ENCODE data around the gene S100G. TPM values are rescaled to one million over a fixed set of nuclear protein-coding genes. Genes with fewer than 3 reads are reported as not detected.
"Not testable (repeated sequence)": the region's sequence is repeated elsewhere in the genome, so short reads cannot be mapped to it uniquely, and the experiment has no call there.

The S100G gene
- total and polyA plus RNA-seq, 3 experiments from 2014 or later = not detected

GRCh38 chrX:16612257-16612897, 37.6 kb upstream of the S100G start:
- Mint-ChIP-seq H3K4me3 (no peak overlapping the region), H3K9me3 (no peaks in the 10 kb centered on the region), H3K27ac (no peak overlapping the region), H3K27me3 (no peaks in the 10 kb centered on the region), H3K4me1 (no peaks in the 10 kb centered on the region), H3K36me3 (peaks cover 8 to 32% (median 17%) of the 10 kb centered on the region in 3 donors)
- H3K4me3 ChIP-seq (ENCODE audit: low read length) = no peak overlapping the region
- no peaks in the 10 kb centered on the region for H3K36me3 ChIP-seq (ENCODE audit: insufficient read depth, low read length)
- CTCF ChIA-PET = no interaction called here
- no peaks in the 10 kb centered on the region for H3K27me3 ChIP-seq (ENCODE audit: insufficient read depth, low read length, poor library complexity, severe bottlenecking)
- no peak overlapping the region for H3K27ac ChIP-seq (ENCODE audit: low read depth, low read length)
- POLR2A ChIA-PET = no interaction called here
- H3K4me1 ChIP-seq (ENCODE audit: insufficient read depth, low read length) = peaks cover 4% of the 10 kb centered on the region
- no peak for DNase-seq
- H3K9me3 ChIP-seq (ENCODE audit: low read length) = no peaks in the 10 kb centered on the region

GRCh38 chrX:16617382-16617781, 32.6 kb upstream of the S100G start:
- Histone ChIP-seq H3K9me3 (ENCODE audit: low read length) (no peaks in the 10 kb centered on the region), H3K27me3 (ENCODE audit: insufficient read depth, low read length, poor library complexity, severe bottlenecking) (no peaks in the 10 kb centered on the region), H3K4me3 (ENCODE audit: low read length) (no peak overlapping the region), H3K4me1 (ENCODE audit: insufficient read depth, low read length) (no peaks in the 10 kb centered on the region), H3K27ac (ENCODE audit: low read depth, low read length) (no peak overlapping the region), H3K36me3 (ENCODE audit: insufficient read depth, low read length) (no peaks in the 10 kb centered on the region)
- no peaks in the 10 kb centered on the region for H3K27me3 Mint-ChIP-seq
- CTCF ChIA-PET = no interaction called here
- no peaks in the 10 kb centered on the region for H3K9me3 Mint-ChIP-seq
- H3K36me3 Mint-ChIP-seq = peaks cover 11 to 37% (median 14%) of the 10 kb centered on the region in 3 donors
- POLR2A ChIA-PET = no interaction called here
- DNase-seq = no peak
- H3K27ac Mint-ChIP-seq = no peak overlapping the region
- H3K4me1 Mint-ChIP-seq = no peaks in the 10 kb centered on the region
- H3K4me3 Mint-ChIP-seq = no peak overlapping the region

GRCh38 chrX:16618422-16618821, 31.5 kb upstream of the S100G start:
- no peak overlapping the region for H3K4me3 Mint-ChIP-seq
- no peak overlapping the region for H3K27ac ChIP-seq (ENCODE audit: low read depth, low read length)
- H3K9me3 ChIP-seq (ENCODE audit: low read length) = no peaks in the 10 kb centered on the region
- H3K9me3 Mint-ChIP-seq = no peaks in the 10 kb centered on the region
- H3K27me3 Mint-ChIP-seq = no peaks in the 10 kb centered on the region
- no peaks in the 10 kb centered on the region for H3K4me1 Mint-ChIP-seq
- no peak overlapping the region for H3K27ac Mint-ChIP-seq
- peaks cover 11 to 30% (median 11%) of the 10 kb centered on the region in 3 donors for H3K36me3 Mint-ChIP-seq
- no peaks in the 10 kb centered on the region for H3K27me3 ChIP-seq (ENCODE audit: insufficient read depth, low read length, poor library complexity, severe bottlenecking)
- H3K4me3 ChIP-seq (ENCODE audit: low read length) = no peak overlapping the region
- DNase-seq = no peak
- H3K36me3 ChIP-seq (ENCODE audit: insufficient read depth, low read length) = no peaks in the 10 kb centered on the region
- CTCF ChIA-PET = no interaction called here
- no peaks in the 10 kb centered on the region for H3K4me1 ChIP-seq (ENCODE audit: insufficient read depth, low read length)
- POLR2A ChIA-PET = no interaction called here

GRCh38 chrX:16619024-16619423, 30.9 kb upstream of the S100G start:
- H3K4me3 ChIP-seq (ENCODE audit: low read length) = no peak overlapping the region
- no peak for DNase-seq
- no peaks in the 10 kb centered on the region for H3K36me3 ChIP-seq (ENCODE audit: insufficient read depth, low read length)
- Mint-ChIP-seq H3K27ac (no peak overlapping the region), H3K4me3 (no peak overlapping the region), H3K4me1 (no peaks in the 10 kb centered on the region), H3K36me3 (peaks cover 7 to 26% (median 11%) of the 10 kb centered on the region in 3 donors), H3K9me3 (no peaks in the 10 kb centered on the region), H3K27me3 (no peaks in the 10 kb centered on the region)
- CTCF ChIA-PET = no interaction called here
- no peaks in the 10 kb centered on the region for H3K9me3 ChIP-seq (ENCODE audit: low read length)
- no peak overlapping the region for H3K27ac ChIP-seq (ENCODE audit: low read depth, low read length)
- no peaks in the 10 kb centered on the region for H3K27me3 ChIP-seq (ENCODE audit: insufficient read depth, low read length, poor library complexity, severe bottlenecking)
- no peaks in the 10 kb centered on the region for H3K4me1 ChIP-seq (ENCODE audit: insufficient read depth, low read length)
- POLR2A ChIA-PET = no interaction called here

GRCh38 chrX:16628511-16628910, 21.4 kb upstream of the S100G start:
- H3K27ac ChIP-seq (ENCODE audit: low read depth, low read length); H3K27me3 Mint-ChIP-seq; H3K4me1 ChIP-seq (ENCODE audit: insufficient read depth, low read length); H3K36me3 Mint-ChIP-seq; H3K4me3 Mint-ChIP-seq; H3K36me3 ChIP-seq (ENCODE audit: insufficient read depth, low read length); H3K4me3 ChIP-seq (ENCODE audit: low read length); POLR2A ChIA-PET; DNase-seq; H3K27me3 ChIP-seq (ENCODE audit: insufficient read depth, low read length, poor library complexity, severe bottlenecking); H3K9me3 Mint-ChIP-seq; CTCF ChIA-PET; H3K27ac Mint-ChIP-seq; H3K9me3 ChIP-seq (ENCODE audit: low read length); H3K4me1 Mint-ChIP-seq: not testable (repeated sequence)

- no peak overlapping the region for H3K27ac Mint-ChIP-seq
- no peak for DNase-seq
- no peaks in the 10 kb centered on the region for H3K4me1 Mint-ChIP-seq
- H3K4me3 ChIP-seq (ENCODE audit: low read length) = no peak overlapping the region
- H3K9me3 ChIP-seq (ENCODE audit: low read length) = no peaks in the 10 kb centered on the region
- H3K36me3 ChIP-seq (ENCODE audit: insufficient read depth, low read length) = no peaks in the 10 kb centered on the region
- no peaks in the 10 kb centered on the region for H3K4me1 ChIP-seq (ENCODE audit: insufficient read depth, low read length)
- H3K9me3 Mint-ChIP-seq = no peaks in the 10 kb centered on the region
- peaks cover 0 to 7% (median 0%) of the 10 kb centered on the region in 3 donors for H3K36me3 Mint-ChIP-seq
- CTCF ChIA-PET = no interaction called here
- no peaks in the 10 kb centered on the region for H3K27me3 ChIP-seq (ENCODE audit: insufficient read depth, low read length, poor library complexity, severe bottlenecking)
- POLR2A ChIA-PET = no interaction called here
- no peak overlapping the region for H3K27ac ChIP-seq (ENCODE audit: low read depth, low read length)
- H3K4me3 Mint-ChIP-seq = no peak overlapping the region
- no peaks in the 10 kb centered on the region for H3K27me3 Mint-ChIP-seq
Observed at GRCh38 chrX:16628946-16629595, 20.9 kb upstream of the S100G start.

- H3K4me1 Mint-ChIP-seq = no peaks in the 10 kb centered on the region
- H3K9me3 ChIP-seq (ENCODE audit: low read length) = no peaks in the 10 kb centered on the region
- no peaks in the 10 kb centered on the region for H3K36me3 ChIP-seq (ENCODE audit: insufficient read depth, low read length)
- no peak overlapping the region for H3K27ac Mint-ChIP-seq
- POLR2A ChIA-PET = no interaction called here
- H3K27ac ChIP-seq (ENCODE audit: low read depth, low read length) = no peak overlapping the region
- H3K9me3 Mint-ChIP-seq = no peaks in the 10 kb centered on the region
- no peak overlapping the region for H3K4me3 ChIP-seq (ENCODE audit: low read length)
- H3K4me1 ChIP-seq (ENCODE audit: insufficient read depth, low read length) = no peaks in the 10 kb centered on the region
- H3K4me3 Mint-ChIP-seq = no peak overlapping the region
- H3K27me3 Mint-ChIP-seq = no peaks in the 10 kb centered on the region
- DNase-seq = no peak
- H3K27me3 ChIP-seq (ENCODE audit: insufficient read depth, low read length, poor library complexity, severe bottlenecking) = no peaks in the 10 kb centered on the region
- CTCF ChIA-PET = no interaction called here
- peaks cover 0 to 8% (median 0%) of the 10 kb centered on the region in 3 donors for H3K36me3 Mint-ChIP-seq
Observed at GRCh38 chrX:16629909-16630308, 20.0 kb upstream of the S100G start.

- H3K4me1 Mint-ChIP-seq = no peaks in the 10 kb centered on the region
- no peaks in the 10 kb centered on the region for H3K36me3 ChIP-seq (ENCODE audit: insufficient read depth, low read length)
- ChIA-PET CTCF (no interaction called here), POLR2A (no interaction called here)
- H3K36me3 Mint-ChIP-seq = peaks cover 0 to 14% (median 0%) of the 10 kb centered on the region in 3 donors
- H3K4me1 ChIP-seq (ENCODE audit: insufficient read depth, low read length) = no peaks in the 10 kb centered on the region
- no peaks in the 10 kb centered on the region for H3K9me3 ChIP-seq (ENCODE audit: low read length)
- no peak overlapping the region for H3K27ac ChIP-seq (ENCODE audit: low read depth, low read length)
- peaks cover 0 to 2% (median 0%) of the 10 kb centered on the region in 5 donors for H3K9me3 Mint-ChIP-seq
- H3K4me3 Mint-ChIP-seq = no peak overlapping the region
- no peak for DNase-seq
- no peak overlapping the region for H3K27ac Mint-ChIP-seq
- H3K27me3 ChIP-seq (ENCODE audit: insufficient read depth, low read length, poor library complexity, severe bottlenecking) = no peaks in the 10 kb centered on the region
- peaks cover 0 to 1% of the 10 kb centered on the region in 2 donors for H3K27me3 Mint-ChIP-seq
- H3K4me3 ChIP-seq (ENCODE audit: low read length) = no peak overlapping the region
Observed at GRCh38 chrX:16633754-16634153, 16.2 kb upstream of the S100G start.
